ENCODE results near the gene FAM240A.

The FAM240A gene

GRCh38 chr3:46674031-46674845, 61.9 kb downstream of the FAM240A start:
- DNase-seq (ENCODE audit: low read depth): no peak

GRCh38 chr3:46675426-46675825, 63.1 kb downstream of the FAM240A start:
- no peak for DNase-seq (ENCODE audit: low read depth)
